COLO668 (cell line): ENCODE measurements around the gene SLC16A1.
"Not testable (repeated sequence)": the region's sequence is repeated elsewhere in the genome, so short reads cannot be mapped to it uniquely, and the experiment has no call there.

Experiments used
- DNase-seq: peaks from one replicate; lab custom pipeline; 2025; ENCODE audit not compliant: unreplicated experiment; lab: John Stamatoyannopoulos, UW

The SLC16A1 gene

DNA sequence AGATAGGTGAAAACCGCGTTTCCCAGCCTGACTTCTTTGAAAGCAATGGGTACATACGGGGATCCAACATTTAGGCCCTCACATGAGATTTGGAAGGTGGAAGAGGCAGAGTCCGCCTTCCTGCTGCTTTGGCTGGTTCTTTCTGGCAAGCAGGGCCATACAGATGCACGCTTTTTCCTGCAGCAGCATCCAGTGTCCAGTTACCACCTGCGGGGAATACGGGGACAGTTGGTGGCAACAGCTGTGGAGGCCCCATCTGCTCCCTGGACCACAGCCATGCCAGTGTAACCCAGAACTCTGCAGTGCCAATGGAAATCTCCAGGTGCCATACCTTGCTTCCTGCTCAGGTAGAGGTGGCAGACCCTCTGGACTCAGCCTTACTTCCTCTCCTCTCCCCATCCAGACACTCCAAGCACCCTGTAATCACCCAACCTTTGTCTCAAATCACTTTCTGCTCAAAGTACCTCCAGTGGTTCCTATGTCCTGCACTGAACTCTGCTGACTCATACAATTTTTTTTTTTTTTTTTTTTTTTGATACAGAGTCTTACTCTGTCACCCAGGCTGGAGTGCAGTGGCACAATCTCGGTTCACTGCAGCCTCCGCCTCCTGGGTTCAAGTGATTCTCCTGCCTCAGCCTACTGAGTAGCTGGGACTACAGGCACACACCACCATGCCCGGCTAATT is 68.3 kb downstream of the SLC16A1 start:
- DNase-seq = no peak

DNA sequence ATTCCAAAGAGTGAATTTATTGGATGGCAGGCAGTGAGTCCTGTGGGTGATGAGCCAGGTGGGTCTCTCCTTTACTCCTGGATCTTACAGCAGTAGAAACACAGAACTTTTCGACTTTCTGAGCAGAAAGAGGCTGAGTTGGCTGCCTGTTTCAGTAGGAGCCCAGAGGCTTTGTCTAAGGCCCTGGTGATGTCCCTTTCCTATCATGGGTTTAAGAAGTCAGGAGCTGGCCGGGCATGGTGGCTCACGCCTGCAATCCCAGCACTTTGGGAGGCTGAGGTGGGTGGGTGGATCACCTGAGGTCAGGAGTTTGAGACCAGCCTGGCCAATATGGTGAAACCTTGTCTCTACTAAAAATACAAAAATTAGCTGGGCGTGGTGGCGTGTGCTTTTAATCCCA is 71.0 kb downstream of the SLC16A1 start:
- not testable (repeated sequence) for DNase-seq

- DNase-seq = no peak
Measured at GRCh38 chr1:112882271-112882744, 73.7 kb downstream of the SLC16A1 start.

DNA sequence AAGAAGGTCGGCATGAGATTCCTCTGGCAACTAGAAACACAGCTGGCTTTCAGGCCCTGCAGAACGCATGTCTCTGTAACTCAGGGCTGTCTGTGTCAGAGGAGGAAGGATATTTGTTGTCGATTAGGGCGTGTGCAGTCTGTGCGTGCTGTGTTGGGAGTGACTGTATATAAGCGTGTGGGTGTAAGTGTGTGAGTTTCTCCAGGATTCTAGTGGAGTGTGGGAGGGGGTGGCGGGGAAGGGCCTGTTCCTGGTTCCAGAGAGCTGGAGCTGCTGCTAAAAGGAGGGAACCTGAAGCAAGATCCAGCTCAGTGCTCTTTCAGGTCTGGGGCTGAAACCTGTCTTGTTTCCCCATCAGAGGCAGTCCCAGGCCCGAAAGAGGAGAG is 74.3 kb downstream of the SLC16A1 start:
- DNase-seq = no peak

DNA sequence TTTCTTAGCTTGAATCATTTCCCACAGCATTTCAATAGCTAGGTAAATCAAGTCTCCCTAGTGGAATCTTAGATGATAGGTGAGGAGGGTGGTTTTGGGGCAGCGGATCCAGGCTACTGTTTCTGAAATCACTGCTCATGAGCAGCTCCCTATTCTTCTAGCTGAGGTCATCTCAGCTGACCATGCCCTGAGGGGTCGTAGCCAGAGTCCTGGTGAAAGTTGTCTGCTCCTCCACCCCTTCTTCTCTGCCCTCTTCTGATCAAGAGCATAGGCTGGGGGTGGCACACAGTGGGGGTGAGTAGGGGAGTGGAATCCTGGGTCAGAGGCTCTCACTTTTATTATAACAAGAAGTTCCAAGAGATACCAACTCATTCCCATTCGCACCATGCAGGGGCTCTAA is 76.2 kb downstream of the SLC16A1 start:
- no peak for DNase-seq

- no peak for DNase-seq
Measured at GRCh38 chr1:112878321-112878720, 77.7 kb downstream of the SLC16A1 start.

DNA sequence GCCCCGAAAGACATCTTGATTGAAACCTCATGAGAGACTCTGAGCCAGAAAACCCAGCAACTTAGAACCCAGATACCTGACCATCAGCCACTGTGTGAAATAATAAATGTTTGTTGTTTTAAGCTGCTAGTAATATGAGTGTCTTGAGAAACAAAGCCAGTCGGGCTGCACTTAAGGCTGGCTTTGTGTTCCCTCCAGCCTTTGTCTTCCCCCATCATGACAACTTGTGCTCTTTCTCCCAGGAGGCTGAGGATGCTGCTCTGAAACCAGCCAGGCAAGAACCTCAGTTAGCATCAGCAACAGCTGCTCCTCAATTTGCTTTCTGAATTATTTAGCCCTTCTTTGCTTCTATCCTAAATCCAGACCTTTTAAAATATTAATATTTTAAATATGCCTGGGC is 78.2 kb downstream of the SLC16A1 start:
- no peak for DNase-seq

DNA sequence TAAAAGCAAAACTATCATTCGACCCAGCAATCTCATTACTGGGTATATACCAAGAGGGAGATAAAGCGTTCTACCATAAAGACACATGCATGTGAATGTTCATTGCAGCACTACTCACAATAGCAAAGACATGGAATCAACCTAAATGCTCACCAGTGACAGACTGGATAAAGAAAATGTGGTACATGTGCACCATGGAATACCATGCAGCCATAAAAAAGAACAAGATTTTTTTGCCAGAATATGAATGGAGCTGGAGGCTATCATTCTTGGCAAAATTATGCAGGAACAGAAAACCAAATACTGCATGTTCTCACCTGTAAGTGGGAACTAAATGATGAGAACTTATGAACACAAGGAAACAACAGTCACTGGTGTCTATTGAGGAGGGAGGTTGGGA is 79.7 kb downstream of the SLC16A1 start:
- DNase-seq = no peak

DNA sequence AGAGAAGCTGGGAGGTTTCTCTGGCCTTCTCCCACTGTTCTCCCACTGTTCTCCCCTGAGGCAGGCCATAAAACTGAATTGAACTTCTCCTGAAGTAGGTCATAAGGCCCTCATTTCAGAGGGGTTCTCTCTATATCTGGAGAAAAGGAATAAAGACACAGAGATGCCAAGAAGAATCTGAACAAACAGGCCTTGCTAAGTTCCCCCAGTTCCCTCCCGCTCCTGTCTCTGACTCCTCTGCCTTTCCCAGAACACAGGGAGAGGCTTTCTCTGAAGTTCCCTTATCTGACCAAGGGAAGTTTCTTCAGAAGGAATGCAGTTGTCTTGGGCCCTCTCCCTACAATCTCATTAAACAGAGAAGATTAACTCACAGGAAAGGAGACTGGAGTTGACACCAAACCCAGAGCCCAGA is 83.4 kb downstream of the SLC16A1 start:
- no peak for DNase-seq

GRCh38 chr1:112870887-112871646 is 84.9 kb downstream of the SLC16A1 start:
- no peak for DNase-seq

GRCh38 chr1:112869895-112870294 is 86.1 kb downstream of the SLC16A1 start:
- DNase-seq = no peak

DNA sequence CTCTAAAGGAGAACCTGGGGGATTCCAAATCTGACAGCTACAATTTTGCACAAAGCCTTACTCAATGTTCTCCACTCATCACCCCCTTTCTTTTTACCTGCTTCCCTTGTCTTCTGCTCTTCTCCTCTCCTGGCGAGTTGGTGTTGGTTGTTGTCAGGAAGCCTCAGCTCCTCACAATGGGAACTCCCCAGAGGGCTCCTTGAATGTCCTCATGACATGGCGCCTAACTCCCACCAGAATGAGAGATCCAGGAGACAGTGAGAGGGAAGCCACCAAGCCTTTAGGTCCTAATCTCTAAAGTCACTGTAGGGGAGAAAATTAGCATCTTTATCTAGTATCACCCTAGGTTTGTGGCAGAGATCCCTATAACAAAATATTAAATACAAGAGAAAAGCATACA is 87.8 kb downstream of the SLC16A1 start:
- DNase-seq = no peak

DNA sequence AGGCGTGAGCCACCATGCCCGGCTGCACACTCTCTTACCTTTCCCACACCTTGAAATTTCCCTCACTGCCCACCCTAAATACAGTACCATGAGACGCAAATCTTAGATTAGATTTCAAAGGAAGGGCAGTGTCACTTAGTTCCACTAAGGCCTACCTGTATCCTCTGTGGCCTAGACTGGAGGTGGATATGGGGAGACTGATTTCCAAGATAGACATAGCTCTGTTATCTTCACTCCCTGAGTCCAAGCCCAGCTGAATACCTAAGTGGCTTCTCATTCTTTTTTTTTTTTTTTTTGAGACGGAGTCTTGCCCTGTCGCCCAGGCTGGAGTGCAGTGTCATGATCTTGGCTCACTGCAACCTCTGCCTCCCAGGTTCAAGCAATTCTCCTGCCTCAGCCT is 89.0 kb downstream of the SLC16A1 start:
- DNase-seq = no peak

- no peak for DNase-seq
Measured at GRCh38 chr1:112866151-112866550, 89.8 kb downstream of the SLC16A1 start.

- DNase-seq = no peak
Measured at GRCh38 chr1:112862753-112863426, 93.1 kb downstream of the SLC16A1 start.
